ENCODE data around the gene LIF.

DNA sequence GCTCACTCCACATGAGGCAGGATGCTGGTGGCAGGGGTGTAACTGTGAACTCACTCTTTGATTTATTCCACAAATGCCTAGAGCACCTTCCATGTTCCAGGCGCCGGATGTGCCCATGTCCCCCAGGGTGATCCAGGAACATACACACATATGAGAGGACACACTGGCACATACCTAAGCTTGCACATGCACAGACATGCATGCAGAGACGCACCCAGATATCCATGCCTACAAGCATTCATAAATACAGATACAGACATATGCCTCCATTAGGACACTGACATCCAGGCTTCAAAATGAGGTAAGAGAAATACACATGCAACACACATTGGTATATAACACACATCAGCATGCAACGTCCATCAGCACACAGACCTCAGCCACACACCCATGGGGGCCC is 15.6 kb upstream of the LIF start:
- TF ChIP-seq, protein P1, sequence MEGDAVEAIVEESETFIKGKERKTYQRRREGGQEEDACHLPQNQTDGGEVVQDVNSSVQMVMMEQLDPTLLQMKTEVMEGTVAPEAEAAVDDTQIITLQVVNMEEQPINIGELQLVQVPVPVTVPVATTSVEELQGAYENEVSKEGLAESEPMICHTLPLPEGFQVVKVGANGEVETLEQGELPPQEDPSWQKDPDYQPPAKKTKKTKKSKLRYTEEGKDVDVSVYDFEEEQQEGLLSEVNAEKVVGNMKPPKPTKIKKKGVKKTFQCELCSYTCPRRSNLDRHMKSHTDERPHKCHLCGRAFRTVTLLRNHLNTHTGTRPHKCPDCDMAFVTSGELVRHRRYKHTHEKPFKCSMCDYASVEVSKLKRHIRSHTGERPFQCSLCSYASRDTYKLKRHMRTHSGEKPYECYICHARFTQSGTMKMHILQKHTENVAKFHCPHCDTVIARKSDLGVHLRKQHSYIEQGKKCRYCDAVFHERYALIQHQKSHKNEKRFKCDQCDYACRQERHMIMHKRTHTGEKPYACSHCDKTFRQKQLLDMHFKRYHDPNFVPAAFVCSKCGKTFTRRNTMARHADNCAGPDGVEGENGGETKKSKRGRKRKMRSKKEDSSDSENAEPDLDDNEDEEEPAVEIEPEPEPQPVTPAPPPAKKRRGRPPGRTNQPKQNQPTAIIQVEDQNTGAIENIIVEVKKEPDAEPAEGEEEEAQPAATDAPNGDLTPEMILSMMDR (IDR thresholded peaks at IDR 0.05; ENCODE audit: extremely low read depth in 1 of 2, insufficient read depth in 1 of 2, low read depth in 1 of 2, low read length in 2 of 2): no peak
- TF ChIP-seq EZH2 (IDR thresholded peaks at IDR 0.05; ENCODE audit: borderline replicate concordance, low read depth, low read length, severe bottlenecking) (no peak), POLR2A (IDR thresholded peaks at IDR 0.05; ENCODE audit: low read depth, low read length) (no peak), MYC (IDR thresholded peaks at IDR 0.05; ENCODE audit: low read depth, low read length) (no peak), POLR2AphosphoS5 (IDR thresholded peaks at IDR 0.05; ENCODE audit: insufficient read depth, low read depth, low read length) (no peak), GATA2 (IDR thresholded peaks at IDR 0.05; ENCODE audit: insufficient read depth, insufficient read length, low read depth, low read length) (no peak), FOS (IDR thresholded peaks at IDR 0.05; ENCODE audit: borderline replicate concordance, insufficient read depth, low read length) (no peak)
- TF ChIP-seq, protein P2, sequence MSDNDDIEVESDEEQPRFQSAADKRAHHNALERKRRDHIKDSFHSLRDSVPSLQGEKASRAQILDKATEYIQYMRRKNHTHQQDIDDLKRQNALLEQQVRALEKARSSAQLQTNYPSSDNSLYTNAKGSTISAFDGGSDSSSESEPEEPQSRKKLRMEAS (IDR thresholded peaks at IDR 0.05; ENCODE audit: insufficient read depth, insufficient read length): no peak
